Left lung (tissue), 10 donors: ENCODE measurements around the gene CISD2. TPM values are rescaled to one million over a fixed set of nuclear protein-coding genes. Genes with fewer than 3 reads are reported as not detected.

ENCODE experiments used
- ATAC-seq: fragments of 200-7000 bp; cut with Tn5 transposase; one replicate; pipeline ENCODE4 v1.9.1; 2020; ENCODE audit warnings: moderate library complexity
- DNase-seq, 4 donors: peaks; one replicate each; pipeline ENCODE4 v3.0.0-alpha.2; 2013 to 2020
- H3K27ac ChIP-seq, 2 donors: fragments of 200-600 bp; sonication (generic) in 1 of 2; one replicate each; pipeline versions ENCODE4 v1.5.0 to v1.8.0; 2020 to 2021
- H3K27me3 ChIP-seq, 2 donors: fragments of 200-600 bp; sonication (generic) in 1 of 2; one replicate each; pipeline versions ENCODE4 v1.5.0 to v1.8.0; 2020 to 2021
- H3K36me3 ChIP-seq, 2 donors: fragments of 200-600 bp; sonication (generic) in 1 of 2; one replicate each; pipeline versions ENCODE4 v1.5.0 to v1.8.0; 2020 to 2021
- H3K4me1 ChIP-seq, 2 donors: fragments of 200-600 bp; one replicate each; pipeline ENCODE4 v1.8.0; 2021
- H3K4me3 ChIP-seq, 2 donors: fragments of 200-600 bp; sonication (generic) in 1 of 2; one replicate each; pipeline versions ENCODE4 v1.5.0 to v1.8.0; 2020 to 2021; ENCODE audit warnings: mild to moderate bottlenecking in 1 of 2
- H3K9me3 ChIP-seq, 2 donors: fragments of 200-600 bp; sonication (generic) in 1 of 2; one replicate each; pipeline versions ENCODE4 v1.5.0 to v1.8.0; 2020 to 2021
- CTCF ChIP-seq, 2 donors: fragments of 200-600 bp; sonication (generic) in 1 of 2; IDR thresholded peaks; one replicate each; pipeline versions ENCODE4 v1.5.0 to v1.8.0; 2021; ENCODE audit warnings: antibody characterized with exemption in 2 of 2
- intact Hi-C, 2 donors: fragments of 100-400 bp; cut with DNase I; formaldehyde crosslinking; loops; one replicate each; pipeline versions ENCODE4 v1.11.2 to v1.14.2; 2022
- polyA plus RNA-seq, 6 donors: library from polyadenylated mRNA; unstranded; fragments of 120-200 nt; gene quantifications; one replicate each; pipeline ENCODE4 v1.2.1, GENCODE V29; 2013; ENCODE audit not compliant: insufficient read length in 6 of 6
- total RNA-seq, 2 donors: library from RNA; stranded (reverse); fragmentation: NEBNext Ultra II Directional; extraction: Animal tissue kit (Norgen Biotek cat#: 25700); gene quantifications; one replicate each; pipeline ENCODE4 v1.2.1, GENCODE V29; 2021
- donor health status: DM: no; HTN: yes; CAD: no.
- donor health status: DM: no; HTN: no; CAD: no.

Gene CISD2
- total and polyA plus RNA-seq, 8 donors: 30.6 to 38.6 (median 33.7) TPM

DNA sequence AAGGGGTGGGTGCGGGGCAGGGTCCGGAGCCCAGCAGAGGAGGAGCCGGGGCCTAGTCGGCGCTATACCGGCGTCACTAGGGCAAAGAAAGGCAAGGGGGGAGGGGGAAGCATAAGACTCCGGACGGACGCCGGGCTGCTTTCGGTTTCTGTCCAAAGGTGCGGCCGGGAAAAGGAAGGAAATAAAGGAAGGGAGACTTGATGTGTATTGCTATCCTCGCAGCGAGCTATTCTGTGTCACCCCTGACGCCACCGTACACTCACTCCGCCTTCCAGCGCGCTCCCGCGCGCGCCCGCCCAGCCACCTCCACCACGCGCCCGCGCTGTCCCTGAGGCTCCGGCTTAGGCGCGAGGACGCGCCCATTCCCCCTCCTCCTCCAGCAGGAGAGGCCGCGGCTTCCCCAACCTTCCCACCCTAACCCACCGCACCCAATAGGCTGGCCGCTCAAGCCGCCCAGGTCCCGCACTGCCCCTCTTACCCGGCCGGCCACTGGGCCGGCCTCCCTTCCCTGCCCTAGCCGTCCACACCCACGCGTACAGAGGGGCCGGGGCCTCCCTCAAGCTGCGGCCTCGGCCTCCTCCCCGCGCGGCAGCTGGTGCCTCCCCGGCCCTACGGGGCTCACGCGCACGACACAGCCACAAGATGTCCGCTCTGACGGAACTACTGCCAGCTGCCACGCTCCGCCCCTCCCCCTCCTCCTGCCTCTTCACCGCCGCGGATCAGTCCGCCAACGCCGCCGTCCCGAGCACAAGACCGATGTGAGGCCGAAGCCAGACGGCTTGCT is 41.7 kb upstream of the CISD2 start, which contains the start of gene UBE2D3:
Gene UBE2D3 (minus strand): TSS at position 662 of the 784 bp plus-strand sequence. CDS start 1,043 bp downstream, outside the sequence.
- no peaks in the 10 kb centered on the region for H3K9me3 ChIP-seq
- DNase-seq: peak; percentile 94 to 99 (median 96)
- H3K4me3 ChIP-seq: peak within 1 kb of the TSS; percentile 76 to 93
- H3K27ac ChIP-seq: peak within 1 kb of the TSS; percentile 100
- ATAC-seq: peak; percentile 70
- no peaks in the 10 kb centered on the region for H3K27me3 ChIP-seq
- TF ChIP-seq CTCF (IDR thresholded peaks at IDR 0.05): no peak
- peaks cover 0 to 14% of the 10 kb centered on the region in 2 donors for H3K36me3 ChIP-seq
- H3K4me1 ChIP-seq: peaks cover 25 to 43% of the 10 kb centered on the region in 2 donors
- intact Hi-C loops: no loop called here

- H3K36me3 ChIP-seq: peaks cover 0 to 6% of the 10 kb centered on the region in 2 donors
- no peaks in the 10 kb centered on the region for H3K27me3 ChIP-seq
- peak in 1 of 2 donors; percentile 9 for TF ChIP-seq CTCF (IDR thresholded peaks at IDR 0.05)
- no peaks in the 10 kb centered on the region for H3K9me3 ChIP-seq
- peak; percentile 78 for ATAC-seq
- H3K27ac ChIP-seq: peak overlapping the region; percentile 100
- peak; percentile 96 to 100 (median 100) for DNase-seq
- intact Hi-C loops: no loop called here
- peaks cover 20 to 35% of the 10 kb centered on the region in 2 donors for H3K4me1 ChIP-seq
- H3K4me3 ChIP-seq: peak overlapping the region; percentile 76 to 93
These were observed 40.9 kb upstream of the CISD2 start for GRCh38 chr4:102827674-102828496.

DNA sequence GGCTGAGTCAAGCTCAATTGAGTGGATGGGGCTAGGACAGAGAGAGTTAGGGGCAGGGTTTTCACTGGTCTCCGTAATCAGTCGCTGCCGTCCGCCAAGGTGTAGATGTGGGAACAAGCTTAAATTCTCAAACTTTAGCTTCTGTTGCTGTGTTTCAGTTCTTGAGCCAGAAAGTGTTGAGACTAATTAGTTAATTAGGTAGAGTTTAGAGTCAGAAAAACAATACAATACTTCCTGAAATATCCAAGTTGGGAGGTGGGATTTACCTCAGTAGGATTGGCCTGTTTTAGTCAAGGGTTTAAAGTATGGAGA is 40.3 kb upstream of the CISD2 start:
- TF ChIP-seq CTCF (IDR thresholded peaks at IDR 0.05): no peak
- peaks cover 14 to 30% of the 10 kb centered on the region in 2 donors for H3K4me1 ChIP-seq
- intact Hi-C loops: no loop called here
- ATAC-seq (no peak), DNase-seq (no peak)
- peaks cover 0 to under 1% of the 10 kb centered on the region in 2 donors for H3K36me3 ChIP-seq
- H3K27me3 ChIP-seq: no peaks in the 10 kb centered on the region
- peak overlapping the region; percentile 76 to 93 for H3K4me3 ChIP-seq
- no peaks in the 10 kb centered on the region for H3K9me3 ChIP-seq
- H3K27ac ChIP-seq: peak overlapping the region; percentile 100

DNA sequence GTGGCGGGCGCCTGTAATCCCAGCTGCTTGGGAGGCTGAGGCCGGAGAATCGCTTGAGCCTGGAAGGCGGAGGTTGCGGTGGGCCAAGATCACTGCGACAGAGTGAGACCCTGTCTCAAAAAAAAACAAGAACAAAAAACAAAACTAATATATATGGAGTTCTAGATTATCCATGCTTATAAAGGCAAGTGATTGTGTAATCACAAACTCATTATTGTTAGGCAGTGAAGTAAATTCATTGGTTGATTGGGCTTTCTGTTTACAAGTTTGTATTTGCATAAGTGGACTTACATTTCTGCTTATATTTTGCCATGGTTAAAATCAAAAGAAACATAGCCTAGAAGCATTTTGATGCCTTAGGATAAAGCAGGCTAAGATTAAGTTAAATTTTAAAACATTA is 39.0 kb upstream of the CISD2 start:
- H3K4me1 ChIP-seq: peaks cover 9 to 17% of the 10 kb centered on the region in 2 donors
- intact Hi-C loops: no loop called here
- ATAC-seq: no peak
- H3K27me3 ChIP-seq: no peaks in the 10 kb centered on the region
- no peak for DNase-seq
- H3K27ac ChIP-seq: no peak overlapping the region
- no peak overlapping the region for H3K4me3 ChIP-seq
- no peak for TF ChIP-seq CTCF (IDR thresholded peaks at IDR 0.05)
- H3K9me3 ChIP-seq: no peaks in the 10 kb centered on the region
- no peaks in the 10 kb centered on the region for H3K36me3 ChIP-seq

DNA sequence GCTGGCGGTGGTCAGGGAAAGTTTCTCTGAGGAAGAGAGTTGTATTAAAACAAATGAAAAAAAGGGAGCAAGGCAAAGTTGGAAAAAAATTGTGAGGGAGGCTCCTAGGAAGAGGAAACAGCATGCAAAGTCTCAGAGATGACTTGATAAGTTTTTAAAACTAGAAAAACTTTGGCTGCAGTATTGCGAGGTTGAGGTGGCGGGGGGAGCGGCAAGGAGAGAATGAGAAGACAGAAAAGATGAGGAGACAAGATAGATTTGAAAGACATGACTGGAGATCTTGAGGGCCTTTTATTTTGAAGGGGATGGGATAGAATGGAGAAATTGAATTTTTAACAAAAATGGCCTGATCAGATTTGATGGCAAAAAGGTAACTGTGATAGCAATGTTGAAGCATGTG is 36.7 kb upstream of the CISD2 start:
- Histone ChIP-seq H3K4me3 (no peak overlapping the region), H3K27ac (no peak overlapping the region), H3K27me3 (no peaks in the 10 kb centered on the region), H3K9me3 (no peaks in the 10 kb centered on the region), H3K36me3 (no peaks in the 10 kb centered on the region), H3K4me1 (peaks cover 9 to 17% of the 10 kb centered on the region in 2 donors)
- no peak for TF ChIP-seq CTCF (IDR thresholded peaks at IDR 0.05)
- no peak for ATAC-seq
- intact Hi-C loops: no loop called here
- no peak for DNase-seq
